ENCODE results near the gene SS18L1. TPM values are rescaled to one million over a fixed set of nuclear protein-coding genes. Genes with fewer than 3 reads are reported as not detected.

Gene SS18L1
- polyA plus RNA-seq, 1 of the 3 experiments (the other 2 are of a cell fraction), result 10.7 TPM

- Histone ChIP-seq H3F3A (replicated peaks; ENCODE audit: insufficient read depth) (no peaks in the 10 kb centered on the region), H3K4me2 (no peak overlapping the region), H3K4me1 (ENCODE audit: control insufficient read depth in 1 of 2, insufficient read depth in 2 of 2, low read depth in 1 of 2, low read length in 1 of 2) (peaks cover 0 to 7% of the 10 kb centered on the region in 2 experiments; a peak in 1 of 4 replicates), H3K9ac (no peak overlapping the region), H3K36me3 (replicated peaks in 1 of 2; ENCODE audit: control insufficient read depth in 1 of 2, insufficient read depth in 2 of 2, low read length in 1 of 2) (no peaks in the 10 kb centered on the region), H3K27me3 (ENCODE audit: insufficient read depth) (no peaks in the 10 kb centered on the region), H2AFZ (ENCODE audit: low read depth) (no peak overlapping the region), H3K9me2 (no peaks in the 10 kb centered on the region), H3K9me3 (no peaks in the 10 kb centered on the region), H3K79me2 (ENCODE audit: insufficient read depth) (no peaks in the 10 kb centered on the region), H3K4me3 (ENCODE audit: low read depth in 2 of 2, low read length in 1 of 2) (no peak overlapping the region), H3K27ac (ENCODE audit: low read depth in 2 of 2, low read length in 1 of 2) (no peak overlapping the region), H4K20me1 (ENCODE audit: insufficient read depth) (no peaks in the 10 kb centered on the region)
- TF ChIP-seq FOXJ3 (CRISPR knock-in tag; IDR thresholded peaks at IDR 0.05) (no peak), MEF2A (IDR thresholded peaks at IDR 0.05; ENCODE audit: borderline replicate concordance, low read depth) (no peak), RAD21 (IDR thresholded peaks at IDR 0.05; ENCODE audit: low read length) (no peak), CHD2 (IDR thresholded peaks at IDR 0.05; ENCODE audit: low read length, partially characterized antibody) (no peak), EZH2phosphoT487 (IDR thresholded peaks at IDR 0.05; ENCODE audit: borderline replicate concordance, low read depth) (no peak), SIN3A (IDR thresholded peaks at IDR 0.05; ENCODE audit: borderline replicate concordance, low read depth, low read length) (no peak), FOXM1 (IDR thresholded peaks at IDR 0.05; ENCODE audit: low read depth) (no peak), EP300 (IDR thresholded peaks at IDR 0.05; ENCODE audit: borderline replicate concordance in 1 of 2, low read depth in 1 of 2, low read length in 1 of 2) (no peak)
- TF ChIP-seq, protein P1, sequence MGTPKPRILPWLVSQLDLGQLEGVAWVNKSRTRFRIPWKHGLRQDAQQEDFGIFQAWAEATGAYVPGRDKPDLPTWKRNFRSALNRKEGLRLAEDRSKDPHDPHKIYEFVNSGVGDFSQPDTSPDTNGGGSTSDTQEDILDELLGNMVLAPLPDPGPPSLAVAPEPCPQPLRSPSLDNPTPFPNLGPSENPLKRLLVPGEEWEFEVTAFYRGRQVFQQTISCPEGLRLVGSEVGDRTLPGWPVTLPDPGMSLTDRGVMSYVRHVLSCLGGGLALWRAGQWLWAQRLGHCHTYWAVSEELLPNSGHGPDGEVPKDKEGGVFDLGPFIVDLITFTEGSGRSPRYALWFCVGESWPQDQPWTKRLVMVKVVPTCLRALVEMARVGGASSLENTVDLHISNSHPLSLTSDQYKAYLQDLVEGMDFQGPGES (IDR thresholded peaks at IDR 0.05; ENCODE audit: low read depth, low read length), result no peak
- ChIA-PET CTCF (interaction anchor here (0.8 to 1.0 kb wide), 2 partner anchors 17 to 106 kb away, joined by 3 to 4 read pairs; no protein-coding TSS in a partner anchor), POLR2A (no interaction called here)
- no peak for DNase-seq
- WGBS (ENCODE audit: low lambda C conversion rate), result 76% methylated on average over 3 of the region's 9 CpGs
Measured at GRCh38 chr20:62211769-62212288, 68.3 kb downstream of the SS18L1 start.

DNA sequence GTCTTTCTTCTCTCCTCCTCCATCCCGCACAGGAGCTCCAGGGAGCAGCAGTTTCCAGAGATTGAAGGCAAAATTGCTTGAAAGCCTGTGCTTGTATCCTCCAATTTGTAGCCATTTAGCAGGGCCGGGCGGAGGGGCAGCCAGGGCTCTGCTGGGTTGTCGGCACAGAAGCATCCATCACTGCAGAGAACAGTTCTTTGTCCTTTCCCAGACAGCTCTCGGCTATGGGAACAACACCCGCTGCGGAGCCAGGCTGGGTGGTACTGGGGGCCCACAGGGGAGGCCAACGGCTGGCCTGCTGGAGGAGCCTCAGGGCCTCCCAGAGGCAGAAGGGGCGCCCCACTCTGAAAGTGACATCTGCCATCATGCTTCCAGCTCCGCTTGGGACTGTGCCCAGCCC, 68.7 kb downstream of the SS18L1 start:
- H3K9me2 ChIP-seq, result no peaks in the 10 kb centered on the region
- ChIA-PET POLR2A (no interaction called here), CTCF (interaction anchor here (0.8 to 1.0 kb wide), 2 partner anchors 17 to 106 kb away, joined by 3 to 4 read pairs; no protein-coding TSS in a partner anchor)
- 50% methylated on average over 6 of the region's 10 CpGs for WGBS (ENCODE audit: low lambda C conversion rate)
- no peaks in the 10 kb centered on the region for H3K9me3 ChIP-seq
- no peak overlapping the region for H3K4me3 ChIP-seq (ENCODE audit: low read depth in 2 of 2, low read length in 1 of 2)
- H3K79me2 ChIP-seq (ENCODE audit: insufficient read depth), result no peaks in the 10 kb centered on the region
- DNase-seq, result peak; percentile 48
- H3K4me1 ChIP-seq (ENCODE audit: control insufficient read depth in 1 of 2, insufficient read depth in 2 of 2, low read depth in 1 of 2, low read length in 1 of 2), result peaks cover 0 to 7% of the 10 kb centered on the region in 2 experiments; a peak in 1 of 4 replicates
- no peak overlapping the region for H3K9ac ChIP-seq
- H3K27ac ChIP-seq (ENCODE audit: low read depth in 2 of 2, low read length in 1 of 2), result no peak overlapping the region
- H3K4me2 ChIP-seq, result no peak overlapping the region
- TF ChIP-seq SMC3 (IDR thresholded peaks at IDR 0.05; ENCODE audit: low read depth, low read length) (no peak), JUND (IDR thresholded peaks at IDR 0.05) (no peak)
- H3F3A ChIP-seq (replicated peaks; ENCODE audit: insufficient read depth), result no peaks in the 10 kb centered on the region
- no peaks in the 10 kb centered on the region for H3K36me3 ChIP-seq (replicated peaks in 1 of 2; ENCODE audit: control insufficient read depth in 1 of 2, insufficient read depth in 2 of 2, low read length in 1 of 2)
- 0 out of 2 replicates have a peak, but pooled peaks cover 2% of the 10 kb centered on the region for H3K27me3 ChIP-seq (ENCODE audit: insufficient read depth)
- no peak overlapping the region for H2AFZ ChIP-seq (ENCODE audit: low read depth)
- H4K20me1 ChIP-seq (ENCODE audit: insufficient read depth), result no peaks in the 10 kb centered on the region

- H3K9ac ChIP-seq, result no peak overlapping the region
- no peaks in the 10 kb centered on the region for H3K9me3 ChIP-seq
- no peak overlapping the region for H3K4me3 ChIP-seq (ENCODE audit: low read depth in 2 of 2, low read length in 1 of 2)
- no peak overlapping the region for H3K27ac ChIP-seq (ENCODE audit: low read depth in 2 of 2, low read length in 1 of 2)
- H4K20me1 ChIP-seq (ENCODE audit: insufficient read depth), result no peaks in the 10 kb centered on the region
- 0 out of 2 replicates have a peak, but pooled peaks cover 15% of the 10 kb centered on the region for H3K27me3 ChIP-seq (ENCODE audit: insufficient read depth)
- CTCF ChIA-PET, result no interaction called here
- no peak overlapping the region for H2AFZ ChIP-seq (ENCODE audit: low read depth)
- WGBS (ENCODE audit: low lambda C conversion rate), result 50% methylated on average over 4 of the region's 12 CpGs
- no peaks in the 10 kb centered on the region for H3K79me2 ChIP-seq (ENCODE audit: insufficient read depth)
- DNase-seq, result no peak
- H3F3A ChIP-seq (replicated peaks; ENCODE audit: insufficient read depth), result no peaks in the 10 kb centered on the region
- H3K9me2 ChIP-seq, result no peaks in the 10 kb centered on the region
- H3K36me3 ChIP-seq (replicated peaks in 1 of 2; ENCODE audit: control insufficient read depth in 1 of 2, insufficient read depth in 2 of 2, low read length in 1 of 2), result no peaks in the 10 kb centered on the region
- POLR2A ChIA-PET, result no interaction called here
- no peak overlapping the region for H3K4me2 ChIP-seq
- peaks cover 0 to 14% of the 10 kb centered on the region in 2 experiments; a peak in 1 of 4 replicates for H3K4me1 ChIP-seq (ENCODE audit: control insufficient read depth in 1 of 2, insufficient read depth in 2 of 2, low read depth in 1 of 2, low read length in 1 of 2)
- TF ChIP-seq FOXJ3 (CRISPR knock-in tag; IDR thresholded peaks at IDR 0.05) (no peak), ELF1 (IDR thresholded peaks at IDR 0.05) (no peak), TAF1 (IDR thresholded peaks at IDR 0.05; ENCODE audit: borderline replicate concordance, low read depth, low read length) (no peak), EZH2phosphoT487 (IDR thresholded peaks at IDR 0.05; ENCODE audit: borderline replicate concordance, low read depth) (no peak), POLR2AphosphoS5 (IDR thresholded peaks at IDR 0.05; ENCODE audit: low read depth, low read length) (no peak), NRF1 (IDR thresholded peaks at IDR 0.05; ENCODE audit: low read depth, low read length) (no peak), RXRA (IDR thresholded peaks at IDR 0.05; ENCODE audit: borderline replicate concordance, low read depth) (no peak), MEF2A (IDR thresholded peaks at IDR 0.05; ENCODE audit: borderline replicate concordance, low read depth) (no peak), SIN3A (IDR thresholded peaks at IDR 0.05; ENCODE audit: borderline replicate concordance, low read depth, low read length) (no peak), GABPA (IDR thresholded peaks at IDR 0.05; ENCODE audit: low read depth) (no peak), RCOR1 (IDR thresholded peaks at IDR 0.05; ENCODE audit: low read length) (no peak)
- TF ChIP-seq, protein P2, sequence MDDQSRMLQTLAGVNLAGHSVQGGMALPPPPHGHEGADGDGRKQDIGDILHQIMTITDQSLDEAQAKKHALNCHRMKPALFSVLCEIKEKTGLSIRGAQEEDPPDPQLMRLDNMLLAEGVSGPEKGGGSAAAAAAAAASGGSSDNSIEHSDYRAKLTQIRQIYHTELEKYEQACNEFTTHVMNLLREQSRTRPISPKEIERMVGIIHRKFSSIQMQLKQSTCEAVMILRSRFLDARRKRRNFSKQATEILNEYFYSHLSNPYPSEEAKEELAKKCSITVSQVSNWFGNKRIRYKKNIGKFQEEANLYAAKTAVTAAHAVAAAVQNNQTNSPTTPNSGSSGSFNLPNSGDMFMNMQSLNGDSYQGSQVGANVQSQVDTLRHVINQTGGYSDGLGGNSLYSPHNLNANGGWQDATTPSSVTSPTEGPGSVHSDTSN (IDR thresholded peaks at IDR 0.05), result no peak
- TF ChIP-seq, protein P3, sequence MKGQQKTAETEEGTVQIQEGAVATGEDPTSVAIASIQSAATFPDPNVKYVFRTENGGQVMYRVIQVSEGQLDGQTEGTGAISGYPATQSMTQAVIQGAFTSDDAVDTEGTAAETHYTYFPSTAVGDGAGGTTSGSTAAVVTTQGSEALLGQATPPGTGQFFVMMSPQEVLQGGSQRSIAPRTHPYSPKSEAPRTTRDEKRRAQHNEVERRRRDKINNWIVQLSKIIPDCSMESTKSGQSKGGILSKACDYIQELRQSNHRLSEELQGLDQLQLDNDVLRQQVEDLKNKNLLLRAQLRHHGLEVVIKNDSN (IDR thresholded peaks at IDR 0.05; ENCODE audit: borderline replicate concordance, low read depth), result no peak
Measured at GRCh38 chr20:62214067-62214466, 70.5 kb downstream of the SS18L1 start.

Measured in SK-N-SH (cell line).